HG03354 (cell line): ENCODE results near the gene TRPM3.

Experiments
- ATAC-seq: cut with Tn5 transposase; IDR thresholded peaks from one replicate; pipeline ENCODE4 v1.9.1; 2021; ENCODE audit warnings: mild to moderate bottlenecking; ENCODE audit not compliant: unreplicated experiment, poor library complexity, severe bottlenecking

Gene TRPM3

DNA sequence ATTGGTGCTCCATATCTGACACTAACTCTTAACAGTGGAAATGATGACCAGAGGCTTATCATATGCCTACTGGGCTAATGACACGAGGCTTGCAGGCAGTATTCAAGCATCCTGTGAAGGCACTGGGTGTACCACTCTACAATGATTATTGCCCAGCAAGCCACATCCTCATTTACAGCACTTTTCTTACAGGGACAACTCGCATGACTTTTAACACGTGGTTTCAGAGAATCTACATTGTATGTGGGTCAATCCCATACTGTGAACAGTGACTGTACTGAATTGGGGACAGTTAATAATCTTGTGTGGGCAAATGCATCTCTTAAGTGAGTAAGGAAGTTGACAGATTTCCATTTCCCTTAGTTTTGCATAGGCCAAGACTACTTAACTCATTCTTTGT, 260.0 kb downstream of the TRPM3 start:
- ATAC-seq: no peak

DNA sequence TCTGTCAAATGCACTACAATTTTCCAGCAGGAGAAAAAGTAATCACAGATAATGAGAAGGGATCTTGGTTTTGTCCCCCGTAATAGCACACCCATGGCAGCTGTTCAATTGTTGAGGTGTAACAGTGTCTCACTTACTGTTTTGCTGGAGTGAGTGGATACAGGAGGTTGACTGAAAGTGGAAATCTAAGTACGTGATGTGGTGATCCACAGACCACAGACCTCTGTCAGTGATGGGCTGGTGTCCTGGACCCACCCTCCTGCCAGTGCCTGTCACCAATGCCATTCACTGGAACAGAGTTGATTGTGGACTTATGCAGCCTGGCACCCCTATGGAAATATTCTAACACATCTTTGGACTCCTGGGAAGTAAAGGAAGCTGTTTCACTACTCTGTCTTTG, 261.7 kb downstream of the TRPM3 start:
- no peak for ATAC-seq

DNA sequence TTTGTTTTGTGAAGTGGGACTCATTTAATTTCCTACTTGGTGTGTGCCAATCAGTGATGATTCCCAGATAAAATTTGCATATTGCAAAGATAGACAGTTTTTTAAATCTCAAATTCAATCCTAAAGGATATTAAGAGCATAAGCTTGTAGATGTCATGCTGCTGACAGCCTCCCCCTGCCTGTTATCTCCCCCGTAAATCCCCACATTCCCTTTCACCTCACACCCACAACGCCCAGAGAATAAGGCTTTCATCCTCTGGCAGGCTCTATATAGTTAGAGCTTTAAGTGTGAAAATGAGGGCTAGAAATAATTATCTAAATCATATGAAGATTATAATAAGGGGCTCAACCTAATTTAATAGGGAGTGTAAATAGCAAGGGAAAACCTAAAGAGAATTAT, 265.0 kb downstream of the TRPM3 start:
- no peak for ATAC-seq

- no peak for ATAC-seq
Measured at GRCh38 chr9:70852711-70853240, 268.6 kb downstream of the TRPM3 start.

DNA sequence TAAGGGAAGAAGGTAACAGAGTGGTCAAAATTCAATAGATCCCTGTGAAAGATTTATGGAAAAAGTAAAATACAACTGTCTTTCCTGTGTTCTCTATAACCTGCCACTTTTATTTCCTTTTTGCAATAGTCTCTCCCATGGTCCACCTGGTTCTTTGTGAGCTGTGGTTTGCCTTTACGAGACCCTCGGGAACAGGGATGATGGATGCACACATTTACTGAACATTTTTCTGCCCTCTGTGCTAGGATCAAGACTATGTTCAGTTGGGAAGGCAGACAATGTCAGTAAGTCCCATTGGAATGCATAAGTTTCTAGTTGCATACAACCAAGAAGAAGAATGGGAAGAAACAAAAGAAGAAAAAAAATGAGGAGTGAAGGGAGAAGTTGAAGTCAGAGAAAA, 281.2 kb downstream of the TRPM3 start:
- ATAC-seq: no peak

DNA sequence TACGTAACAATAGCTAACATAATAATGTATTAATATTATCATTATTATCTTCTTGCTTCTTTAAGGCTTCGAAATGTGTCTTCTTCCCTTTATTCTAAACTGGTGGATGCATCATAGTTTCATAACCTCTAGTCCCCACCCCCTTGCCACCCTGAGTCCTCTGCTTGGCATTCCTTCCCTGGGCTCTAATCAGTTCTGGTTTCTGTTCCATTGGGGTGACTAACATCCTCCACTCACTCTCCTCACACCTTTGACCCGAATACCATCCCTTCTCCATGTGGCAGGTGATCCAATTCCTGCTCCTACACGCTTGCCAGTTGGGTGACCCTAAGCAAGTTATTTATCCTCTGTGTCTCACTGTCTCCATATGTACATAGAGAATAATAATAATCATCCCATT, 286.1 kb downstream of the TRPM3 start:
- ATAC-seq: no peak

DNA sequence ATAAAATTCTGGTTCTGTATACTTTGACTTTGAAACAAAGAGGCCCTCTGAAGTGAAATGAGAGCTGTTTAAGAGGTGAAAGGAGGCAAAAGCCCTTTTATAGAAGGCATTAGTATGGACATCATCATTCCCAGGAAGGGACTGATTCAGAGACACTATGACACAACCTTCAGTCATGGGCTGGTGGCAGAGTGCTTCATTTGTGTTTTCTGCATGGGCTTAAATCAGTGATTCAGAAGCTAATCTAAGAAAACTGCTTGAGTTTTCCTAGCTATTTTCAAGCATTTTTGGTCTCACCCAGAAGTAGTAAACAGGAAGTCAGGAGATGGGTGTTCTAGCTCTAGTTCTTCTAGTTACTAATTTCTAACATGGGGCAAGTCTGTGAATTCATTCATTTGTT, 288.9 kb downstream of the TRPM3 start:
- ATAC-seq: no peak

DNA sequence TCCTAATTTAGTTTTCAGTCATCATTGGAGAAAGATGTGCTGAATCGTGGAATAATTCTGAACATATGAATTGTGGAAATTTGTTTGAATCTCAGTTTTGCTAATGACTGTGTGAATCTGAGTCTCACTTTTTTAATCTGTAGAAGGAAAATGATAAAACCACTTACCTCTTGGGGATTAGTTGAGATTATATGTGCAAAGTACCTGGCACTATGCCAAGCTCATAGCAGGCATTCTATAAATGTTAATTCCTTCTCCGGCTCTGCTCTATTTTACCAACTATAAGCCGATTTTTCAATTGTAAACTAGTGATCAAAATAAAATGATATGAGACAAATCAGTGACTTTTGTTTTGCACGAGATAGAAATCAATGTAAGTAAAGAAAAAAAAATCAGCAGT, 290.8 kb downstream of the TRPM3 start:
- no peak for ATAC-seq

DNA sequence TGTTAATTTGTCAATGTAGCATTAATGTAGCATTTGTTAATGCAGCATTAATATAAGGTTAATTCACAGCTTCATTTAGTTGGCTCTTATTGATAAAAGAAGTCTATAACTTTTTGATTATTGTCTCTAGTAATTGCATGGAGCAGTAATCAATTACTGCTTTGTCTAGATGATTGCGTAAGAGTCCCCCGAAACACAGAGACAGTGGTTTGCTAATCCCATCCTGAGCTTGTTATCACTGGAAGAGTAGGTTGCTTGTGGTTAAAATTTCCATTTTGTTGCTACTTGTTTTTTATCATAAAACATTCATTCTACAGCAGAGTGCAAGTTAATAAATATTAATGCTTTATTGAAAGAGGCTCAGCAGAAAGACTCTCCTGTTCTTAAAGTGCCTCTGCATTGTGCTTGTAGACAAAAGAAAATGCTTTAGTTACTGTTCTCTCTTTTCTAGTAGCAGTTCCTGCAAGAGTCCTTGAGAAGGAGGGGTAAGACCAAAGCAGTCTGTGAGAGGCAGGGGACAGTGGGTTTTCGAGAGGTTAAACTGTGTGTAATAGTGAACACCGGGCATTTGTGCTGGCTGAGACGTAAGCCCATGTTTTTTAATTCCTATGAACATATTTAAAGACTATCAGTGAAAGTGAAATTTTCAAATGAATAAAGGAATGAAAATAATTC, 291.7 kb downstream of the TRPM3 start:
- no peak for ATAC-seq

DNA sequence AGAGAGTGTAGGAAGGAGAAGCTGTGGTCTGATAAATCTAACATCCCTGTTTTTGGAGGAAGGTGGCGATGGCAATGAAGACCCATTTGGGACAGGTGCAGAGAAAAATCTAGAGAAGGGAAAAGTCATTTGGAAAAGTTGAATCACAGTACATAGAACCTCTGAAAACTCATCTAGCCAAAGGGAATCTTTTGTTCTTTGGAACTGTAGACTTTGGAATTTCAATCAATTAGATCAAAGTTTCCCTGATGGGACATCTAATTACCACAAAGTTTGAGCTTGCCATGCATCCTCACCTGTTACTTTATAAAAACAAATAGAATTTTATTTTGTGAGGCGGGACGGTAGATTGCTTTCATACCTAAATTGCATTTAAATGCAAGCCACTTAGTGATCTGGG, 294.9 kb downstream of the TRPM3 start:
- ATAC-seq: no peak

- no peak for ATAC-seq
Measured at GRCh38 chr9:70823284-70823683, 298.1 kb downstream of the TRPM3 start.

DNA sequence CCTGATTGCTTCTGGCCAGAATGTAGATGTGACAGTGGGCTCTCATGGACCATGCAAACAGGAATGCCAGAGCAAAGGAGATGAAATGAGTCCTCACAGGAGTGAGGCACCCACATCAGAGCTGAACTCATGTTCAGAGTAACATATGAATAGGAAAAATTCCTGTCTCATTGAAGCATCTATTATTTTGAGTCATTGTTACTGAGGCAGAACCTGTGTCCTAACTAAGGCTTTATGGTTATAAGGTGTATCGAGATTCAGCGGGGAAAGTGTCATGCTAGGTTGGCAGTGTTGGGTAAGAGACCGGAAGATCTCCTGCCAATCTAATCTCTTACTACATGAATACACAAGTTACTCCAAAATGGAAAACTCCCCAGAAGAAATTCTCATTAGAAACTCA, 304.1 kb downstream of the TRPM3 start:
- ATAC-seq: no peak

DNA sequence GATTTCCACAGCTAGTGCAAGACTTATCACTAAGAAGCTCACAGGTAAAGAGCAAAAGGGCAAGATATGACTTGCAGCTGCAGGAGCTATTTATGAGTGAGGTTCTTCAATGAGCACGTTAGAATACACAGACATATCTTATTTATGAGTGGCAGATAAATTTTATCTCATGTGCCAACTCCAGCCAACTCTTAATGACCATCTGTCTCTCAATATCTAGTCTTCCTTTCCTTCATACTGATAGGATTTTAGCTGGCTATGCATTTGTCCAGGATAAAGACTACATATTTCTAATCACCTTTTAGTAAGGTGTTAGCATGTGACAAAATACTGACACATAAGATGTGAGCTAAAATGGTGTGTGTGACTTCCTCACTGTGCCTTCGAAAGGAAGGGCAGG, 304.5 kb downstream of the TRPM3 start:
- no peak for ATAC-seq

DNA sequence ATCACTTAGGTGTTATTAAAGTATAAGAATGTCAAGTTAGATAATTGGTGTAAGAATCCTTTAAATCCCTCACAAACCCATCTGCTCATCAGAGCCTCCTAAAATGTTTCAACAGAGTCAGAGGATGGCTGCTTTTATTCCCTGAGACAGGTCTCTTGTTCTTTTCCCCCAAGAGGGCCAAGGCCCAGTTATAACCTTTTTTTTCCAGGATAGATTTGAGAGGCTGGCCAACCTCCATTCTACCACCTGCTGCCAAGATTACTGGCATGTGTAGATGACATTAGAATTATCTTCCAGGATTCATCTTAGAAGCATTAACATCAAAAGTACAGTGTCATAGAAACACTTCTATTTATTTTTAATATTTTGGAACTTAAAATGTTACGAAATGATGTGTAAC, 305.1 kb downstream of the TRPM3 start:
- no peak for ATAC-seq

DNA sequence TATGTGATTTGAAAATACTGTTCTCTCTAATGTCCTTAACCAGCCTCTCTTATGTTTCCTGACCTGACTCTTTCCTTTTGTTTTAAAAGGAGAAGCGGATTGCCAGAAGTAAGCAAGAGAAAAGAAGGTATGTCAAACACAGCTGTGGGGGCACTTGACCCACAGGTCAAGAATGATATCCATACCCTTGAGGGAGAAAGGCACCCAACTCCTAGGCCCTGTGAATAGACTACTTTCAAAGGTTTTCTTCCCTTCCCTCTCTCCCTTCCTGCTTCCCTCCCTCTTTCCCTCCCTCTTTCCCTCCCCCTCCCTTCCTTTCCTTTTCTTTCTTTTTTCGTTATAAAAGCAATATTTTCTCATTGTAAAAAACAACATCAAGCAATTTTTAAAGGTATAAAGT, 306.8 kb downstream of the TRPM3 start:
- no peak for ATAC-seq

DNA sequence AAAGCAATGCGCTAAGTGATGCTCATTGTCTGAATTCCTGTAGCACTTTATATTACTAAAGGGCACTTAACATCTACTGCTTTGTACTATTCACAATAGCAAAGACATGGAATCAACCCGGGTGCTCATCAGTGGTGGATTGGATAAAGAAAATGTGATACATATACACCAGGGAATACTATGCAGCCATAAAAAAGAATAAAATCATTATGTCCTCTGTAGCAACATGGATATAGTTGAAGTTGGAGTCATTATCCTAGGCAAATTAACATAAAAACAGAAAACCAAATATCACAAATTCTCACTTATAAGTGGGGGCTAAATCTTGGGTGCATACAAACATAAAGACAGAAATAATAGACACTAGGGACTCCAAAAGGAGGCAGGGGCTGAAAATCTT, 308.3 kb downstream of the TRPM3 start:
- no peak for ATAC-seq

GRCh38 chr9:70811638-70812037, 309.8 kb downstream of the TRPM3 start:
- ATAC-seq: peak; percentile 66

GRCh38 chr9:70806875-70807274, 314.5 kb downstream of the TRPM3 start:
- ATAC-seq: no peak

- no peak for ATAC-seq
Measured at GRCh38 chr9:70805949-70806348, 315.5 kb downstream of the TRPM3 start.

DNA sequence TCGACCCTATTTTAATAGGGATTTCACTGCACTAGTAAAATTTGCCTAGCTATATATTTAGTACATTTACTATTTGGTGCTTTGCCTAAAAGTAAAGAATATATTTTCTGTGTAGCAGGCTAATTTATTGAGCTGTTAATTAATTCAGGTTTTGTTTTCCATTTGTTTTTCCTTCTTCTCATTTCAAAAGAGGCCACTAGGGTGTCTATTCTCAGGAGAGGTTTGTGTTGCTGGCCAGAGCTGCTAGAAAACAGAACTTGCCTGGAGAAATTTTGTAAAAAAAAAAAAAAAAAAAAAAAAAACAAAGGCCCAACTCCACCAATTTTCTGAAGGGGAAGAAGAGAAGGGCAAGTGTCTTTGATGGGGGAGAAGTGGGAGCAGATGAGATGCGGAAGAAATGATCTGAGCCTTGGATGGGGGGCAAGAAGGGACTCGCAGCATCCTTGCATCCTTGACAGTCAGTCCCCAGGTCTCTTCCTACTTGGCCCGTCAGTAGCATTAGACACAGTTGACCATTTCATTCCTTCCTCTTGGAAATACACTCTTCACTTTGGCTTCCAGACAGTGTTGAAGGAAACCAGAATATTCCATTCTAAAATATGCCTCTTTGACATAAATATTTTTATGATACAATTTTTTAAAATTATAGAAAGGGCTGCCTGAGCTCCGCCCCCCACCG, 318.5 kb downstream of the TRPM3 start:
- no peak for ATAC-seq

GRCh38 chr9:70802206-70802605, 319.2 kb downstream of the TRPM3 start:
- no peak for ATAC-seq
